Right lobe of liver (tissue), 6 donors: ENCODE results near the gene MED15. TPM values are rescaled to one million over a fixed set of nuclear protein-coding genes. Genes with fewer than 3 reads are reported as not detected.

Source experiments
- ATAC-seq, 4 donors: fragments of 200-7000 bp; cut with Tn5 transposase; one replicate each; pipeline ENCODE4 v1.9.1; 2020; ENCODE audit warnings: mild to moderate bottlenecking in 4 of 4, moderate library complexity in 4 of 4
- DNase-seq, 3 donors: peaks; one replicate each; pipeline ENCODE4 v3.0.0-alpha.2; 2020
- H3K27ac ChIP-seq, 3 donors: fragments of 200-600 bp; one replicate each; pipeline ENCODE4 v1.8.0; 2022
- H3K27me3 ChIP-seq, 2 donors: fragments of 200-600 bp; one replicate each; pipeline ENCODE4 v1.8.0; 2022
- H3K36me3 ChIP-seq, 4 donors: fragments of 200-600 bp; sonication (generic) in 1 of 4; one replicate each; pipeline versions ENCODE4 v1.5.1 to v1.8.0; 2017 to 2022; ENCODE audit warnings: control low read depth in 1 of 4
- H3K4me1 ChIP-seq, 4 donors: fragments of 200-600 bp; sonication (generic) in 1 of 4; one replicate each; pipeline versions ENCODE4 v1.5.1 to v1.8.0; 2017 to 2022; ENCODE audit warnings: control low read depth in 1 of 4
- H3K4me3 ChIP-seq, 3 donors: fragments of 200-600 bp; one replicate each; pipeline ENCODE4 v1.8.0; 2022
- H3K9me3 ChIP-seq, 4 donors: fragments of 200-600 bp; sonication (generic) in 1 of 4; one replicate each; pipeline versions ENCODE4 v1.5.1 to v1.8.0; 2017 to 2022; ENCODE audit warnings: control low read depth in 1 of 4
- POLR2A ChIP-seq: fragments of 450-650 bp; IDR thresholded peaks from one replicate; pipeline ENCODE4 v1.6.1; 2017; ENCODE audit warnings: antibody characterized with exemption, mild to moderate bottlenecking
- WGBS: methylation state at CpG from one replicate; pipeline ENCODE4 v1.1.6; 2018; ENCODE audit warnings: low coverage, low lambda C conversion rate; ENCODE audit not compliant: insufficient coverage; ENCODE audit errors: missing lambda C conversion rate; 5-methylcytosine and 5-hydroxymethylcytosine counted together
- intact Hi-C, 2 donors: fragments of 100-400 bp; cut with DNase I; formaldehyde crosslinking; loops; one replicate each; pipeline versions ENCODE4 v1.11.2 to v1.14.1; 2022
- total RNA-seq, 6 experiments: library from RNA; depleted of rRNA in 2 of 6; stranded (reverse); fragments of >200 nt in 2 of 6; fragmentation: NEBNext Ultra II Directional in 3 of 6; extraction: Animal tissue kit (Norgen Biotek cat#: 25700) in 3 of 6; gene quantifications; one replicate each; pipeline versions ENCODE4 v1.1.0 to v1.2.4, GENCODE V29; 2016 to 2023
- TF ChIP-seq, protein P1 (sequence below), 4 donors: fragments of 200-600 bp in 3 of 4; fragments of 450-650 bp in 1 of 4; IDR thresholded peaks; one replicate each; pipeline versions ENCODE4 v1.5.1 to v1.8.0; 2016 to 2022; ENCODE audit warnings: antibody characterized with exemption in 4 of 4, mild to moderate bottlenecking in 2 of 4
- donor health status: DM: no; HTN: yes; CAD: no.
- donor health status: DM: no; HTN: no; CAD: no.
- donor health status: DM: no; HTN: no; CAD: no.
- donor health status: DM: no; HTN: yes; CAD: no.
- donor health status: DM: no; HTN: yes; CAD: no.

The MED15 gene
- total RNA-seq, 6 experiments from 2014 or later: 15.7 to 34.7 (median 23.6) TPM

DNA sequence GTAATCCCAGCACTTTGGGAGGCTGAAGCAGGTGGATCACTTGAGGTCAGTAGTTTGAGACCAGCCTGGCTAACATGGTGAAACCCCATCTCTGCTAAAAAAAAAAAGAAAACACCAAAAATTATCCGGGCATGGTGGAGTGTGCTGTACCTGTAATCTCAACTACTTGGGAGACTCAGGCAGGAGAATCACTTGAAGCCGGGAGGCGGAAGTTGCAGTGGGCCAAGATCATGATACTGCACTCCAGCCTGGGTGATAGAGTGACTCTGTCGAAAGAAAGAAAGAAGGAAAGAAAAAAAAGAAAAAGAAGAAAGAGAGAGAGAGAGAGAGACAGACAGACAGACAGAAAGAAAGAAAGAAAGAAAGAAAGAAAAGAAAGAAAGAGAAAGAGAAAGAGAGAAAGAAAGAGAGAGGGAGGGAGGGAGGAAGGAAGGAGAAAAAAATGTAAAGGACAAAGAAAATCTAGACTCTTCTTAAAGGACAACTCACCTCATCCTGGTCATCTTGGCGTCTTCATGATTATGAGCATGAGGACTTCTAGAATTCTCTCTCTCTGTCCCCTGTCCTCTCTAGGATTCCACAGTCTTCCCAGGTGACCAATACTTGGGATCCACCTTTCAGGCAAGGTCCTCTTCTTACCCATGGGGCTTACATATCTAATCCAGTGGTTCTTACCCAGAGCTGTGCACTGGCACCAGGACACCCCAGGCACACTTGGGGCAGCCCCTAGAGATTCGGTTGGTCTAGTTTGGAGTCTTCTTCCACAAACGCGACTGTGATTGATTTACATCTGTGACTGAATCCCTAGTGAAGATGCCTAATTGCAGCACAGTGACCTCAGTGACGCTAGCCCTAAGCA, 120.9 kb downstream of the MED15 start:
- WGBS: 49% methylated on average over 5 of the region's 9 CpGs
- Histone ChIP-seq H3K27me3 (no peaks in the 10 kb centered on the region), H3K27ac (no peak overlapping the region), H3K9me3 (no peaks in the 10 kb centered on the region), H3K4me1 (peaks cover 0 to 6% (median 0%) of the 10 kb centered on the region in 4 donors), H3K36me3 (no peaks in the 10 kb centered on the region), H3K4me3 (no peak overlapping the region)
- ATAC-seq: no peak
- DNase-seq: no peak
- intact Hi-C loops: no loop called here
- TF ChIP-seq POLR2A: no peak
- TF ChIP-seq, protein P1, sequence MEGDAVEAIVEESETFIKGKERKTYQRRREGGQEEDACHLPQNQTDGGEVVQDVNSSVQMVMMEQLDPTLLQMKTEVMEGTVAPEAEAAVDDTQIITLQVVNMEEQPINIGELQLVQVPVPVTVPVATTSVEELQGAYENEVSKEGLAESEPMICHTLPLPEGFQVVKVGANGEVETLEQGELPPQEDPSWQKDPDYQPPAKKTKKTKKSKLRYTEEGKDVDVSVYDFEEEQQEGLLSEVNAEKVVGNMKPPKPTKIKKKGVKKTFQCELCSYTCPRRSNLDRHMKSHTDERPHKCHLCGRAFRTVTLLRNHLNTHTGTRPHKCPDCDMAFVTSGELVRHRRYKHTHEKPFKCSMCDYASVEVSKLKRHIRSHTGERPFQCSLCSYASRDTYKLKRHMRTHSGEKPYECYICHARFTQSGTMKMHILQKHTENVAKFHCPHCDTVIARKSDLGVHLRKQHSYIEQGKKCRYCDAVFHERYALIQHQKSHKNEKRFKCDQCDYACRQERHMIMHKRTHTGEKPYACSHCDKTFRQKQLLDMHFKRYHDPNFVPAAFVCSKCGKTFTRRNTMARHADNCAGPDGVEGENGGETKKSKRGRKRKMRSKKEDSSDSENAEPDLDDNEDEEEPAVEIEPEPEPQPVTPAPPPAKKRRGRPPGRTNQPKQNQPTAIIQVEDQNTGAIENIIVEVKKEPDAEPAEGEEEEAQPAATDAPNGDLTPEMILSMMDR (IDR thresholded peaks at IDR 0.05): no peak

DNA sequence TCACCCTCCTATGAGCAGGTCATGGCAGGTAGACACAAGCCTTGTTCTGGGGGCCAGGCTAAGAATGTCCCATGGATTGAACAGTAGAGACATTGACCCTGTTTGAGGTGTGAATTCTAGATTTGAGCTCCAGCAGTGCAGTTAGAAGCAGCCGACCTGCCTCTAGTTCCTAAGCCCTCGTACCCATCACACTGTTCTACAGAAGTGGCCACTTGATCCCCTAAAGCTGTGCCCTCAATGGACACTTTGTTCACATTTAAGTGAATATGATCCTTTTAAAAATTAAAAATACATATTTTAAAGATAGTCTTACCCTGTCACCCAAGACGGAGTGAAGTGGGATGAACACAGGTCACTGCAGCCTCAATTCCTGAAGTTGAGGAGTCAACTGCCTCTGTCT, 122.0 kb downstream of the MED15 start:
- 76% methylated on average over 2 of the region's 3 CpGs for WGBS
- ATAC-seq: no peak
- Histone ChIP-seq H3K4me1 (peaks cover 0 to 6% (median 0%) of the 10 kb centered on the region in 4 donors), H3K36me3 (no peaks in the 10 kb centered on the region), H3K9me3 (no peaks in the 10 kb centered on the region), H3K4me3 (no peak overlapping the region), H3K27me3 (no peaks in the 10 kb centered on the region), H3K27ac (no peak overlapping the region)
- TF ChIP-seq, protein P1 (IDR thresholded peaks at IDR 0.05): no peak
- no peak for TF ChIP-seq POLR2A
- intact Hi-C loops: no loop called here
- no peak for DNase-seq

DNA sequence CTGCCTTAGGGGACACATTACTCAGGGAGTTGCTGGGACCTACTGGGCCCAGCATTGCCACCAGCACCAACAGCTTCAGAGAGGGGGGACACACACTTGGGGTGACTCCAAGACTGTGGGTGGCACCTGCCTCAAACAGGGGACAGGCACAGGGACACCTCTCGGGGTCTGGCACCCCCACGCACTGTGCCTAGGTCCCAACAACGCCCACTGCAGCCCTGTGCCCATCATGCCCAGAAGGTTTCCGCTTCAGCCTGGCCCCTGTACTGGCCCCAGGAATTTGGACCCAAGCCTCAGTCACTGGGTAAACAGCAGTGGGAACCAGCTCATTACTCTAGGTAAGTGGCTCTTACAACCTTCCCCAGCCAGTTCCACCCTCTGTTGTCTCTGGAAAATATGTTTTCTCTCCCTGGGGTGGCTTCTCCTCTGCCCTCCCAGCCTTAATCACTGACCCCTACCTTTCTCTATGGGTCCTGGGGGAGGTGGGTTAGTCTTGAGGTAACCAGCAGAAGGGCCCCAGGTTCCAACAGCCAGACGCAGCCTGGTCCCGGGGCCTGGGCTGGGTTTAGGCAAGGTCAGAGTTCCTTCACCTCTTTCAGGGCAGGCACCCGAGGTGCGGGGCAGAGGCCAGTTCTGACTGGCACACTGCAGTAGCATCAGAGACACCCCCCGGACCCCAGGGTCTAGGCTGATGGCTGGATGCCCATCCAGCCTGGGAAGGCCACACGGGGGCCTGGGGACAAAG, 123.6 kb downstream of the MED15 start:
- H3K4me3 ChIP-seq: no peak overlapping the region
- peaks cover 0 to 6% (median 0%) of the 10 kb centered on the region in 4 donors for H3K4me1 ChIP-seq
- intact Hi-C loops: no loop called here
- no peak overlapping the region for H3K27ac ChIP-seq
- no peaks in the 10 kb centered on the region for H3K9me3 ChIP-seq
- no peak for DNase-seq
- no peaks in the 10 kb centered on the region for H3K27me3 ChIP-seq
- ATAC-seq: peak; percentile 21 to 77 (median 35)
- no peak for TF ChIP-seq POLR2A
- TF ChIP-seq, protein P1 (IDR thresholded peaks at IDR 0.05): no peak
- H3K36me3 ChIP-seq: no peaks in the 10 kb centered on the region
- WGBS: 41% methylated on average over 3 of the region's 10 CpGs

DNA sequence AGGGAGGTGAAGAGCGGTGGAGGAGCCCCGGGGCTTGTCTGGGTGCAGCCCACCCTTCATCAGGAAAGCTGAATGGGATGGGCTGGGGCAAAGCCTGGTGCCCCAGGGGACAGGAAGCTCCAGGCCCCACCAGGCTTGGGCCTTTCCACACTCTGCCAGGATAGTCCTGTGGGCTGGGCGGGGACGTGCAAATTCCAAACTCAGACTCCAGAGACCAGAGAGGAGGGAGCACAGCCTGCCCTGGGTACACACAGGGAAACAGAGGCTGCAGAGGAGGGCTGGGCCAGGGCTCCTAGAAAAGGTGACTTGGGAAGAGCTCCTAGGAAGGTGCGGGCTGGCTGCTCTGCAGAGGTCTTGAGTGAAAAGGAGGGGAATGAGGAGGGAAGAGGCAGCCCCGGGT, 124.7 kb downstream of the MED15 start:
- H3K9me3 ChIP-seq: no peaks in the 10 kb centered on the region
- H3K4me3 ChIP-seq: no peak overlapping the region
- no peak overlapping the region for H3K27ac ChIP-seq
- peaks cover 0 to 6% (median 0%) of the 10 kb centered on the region in 4 donors for H3K4me1 ChIP-seq
- intact Hi-C loops: no loop called here
- no peak for TF ChIP-seq POLR2A
- TF ChIP-seq, protein P1 (IDR thresholded peaks at IDR 0.05): no peak
- ATAC-seq (no peak), DNase-seq (no peak)
- H3K36me3 ChIP-seq: no peaks in the 10 kb centered on the region
- no peaks in the 10 kb centered on the region for H3K27me3 ChIP-seq
- 87% methylated on average over 2 of the region's 6 CpGs for WGBS
